HG03060 (cell line): ENCODE measurements around the gene HIBADH.
"Not testable (repeated sequence)": the region's sequence is repeated elsewhere in the genome, so short reads cannot be mapped to it uniquely, and the experiment has no call there.

ENCODE experiments used
- ATAC-seq: cut with Tn5 transposase; IDR thresholded peaks from one replicate; pipeline ENCODE4 v1.9.1; 2021; ENCODE audit warnings: low read depth, moderate number of reproducible peaks; ENCODE audit not compliant: unreplicated experiment

Gene HIBADH

GRCh38 chr7:27639851-27640250 lies 22.8 kb downstream of the HIBADH start:
- no peak for ATAC-seq

GRCh38 chr7:27639048-27639447 lies 23.6 kb downstream of the HIBADH start:
- not testable (repeated sequence) for ATAC-seq

- ATAC-seq = no peak
Observed at GRCh38 chr7:27636326-27637006, 26.2 kb downstream of the HIBADH start.

GRCh38 chr7:27635728-27636127 lies 27.0 kb downstream of the HIBADH start:
- no peak for ATAC-seq

- ATAC-seq = no peak
Observed at GRCh38 chr7:27634671-27635493, 27.8 kb downstream of the HIBADH start.

GRCh38 chr7:27633062-27633461 lies 29.6 kb downstream of the HIBADH start:
- ATAC-seq = no peak

GRCh38 chr7:27631391-27631790 lies 31.3 kb downstream of the HIBADH start:
- no peak for ATAC-seq

- ATAC-seq = no peak
Observed at GRCh38 chr7:27627146-27627545, 35.5 kb downstream of the HIBADH start.

GRCh38 chr7:27619492-27619891 lies 43.2 kb downstream of the HIBADH start:
- no peak for ATAC-seq

- ATAC-seq = no peak
Observed at GRCh38 chr7:27617651-27618381, 44.9 kb downstream of the HIBADH start.

- ATAC-seq = no peak
Observed at GRCh38 chr7:27616914-27617548, 45.7 kb downstream of the HIBADH start.

- ATAC-seq = no peak
Observed at GRCh38 chr7:27616186-27616491, 46.5 kb downstream of the HIBADH start.

- ATAC-seq = no peak
Observed at GRCh38 chr7:27615420-27616185, 47.1 kb downstream of the HIBADH start.

- ATAC-seq = no peak
Observed at GRCh38 chr7:27614095-27614494, 48.6 kb downstream of the HIBADH start.

GRCh38 chr7:27611059-27611458 lies 51.6 kb downstream of the HIBADH start:
- ATAC-seq = no peak

GRCh38 chr7:27608776-27609495 lies 53.7 kb downstream of the HIBADH start:
- no peak for ATAC-seq

GRCh38 chr7:27607210-27607606 lies 55.5 kb downstream of the HIBADH start:
- ATAC-seq = no peak

- no peak for ATAC-seq
Observed at GRCh38 chr7:27606270-27607209, 56.1 kb downstream of the HIBADH start.
